ENCODE results near the gene PPEF1.

- TF ChIP-seq CTCF (IDR thresholded peaks at IDR 0.05; ENCODE audit: insufficient read depth, low read depth, low read length) (no peak), EZH2 (IDR thresholded peaks at IDR 0.05; ENCODE audit: insufficient read depth, low read length) (no peak)
Measured at GRCh38 chrX:18855919-18856644, 148.6 kb downstream of the PPEF1 start.
